GM19193 (cell line): ENCODE data around the gene RGS7.

ENCODE experiments used
- POLR2A ChIP-seq: IDR thresholded peaks from 4 replicates; pipeline ENCODE4 v1.6.1; 2011; ENCODE audit not compliant: insufficient read depth, insufficient read length; ENCODE audit errors: extremely low read depth

Gene RGS7

DNA sequence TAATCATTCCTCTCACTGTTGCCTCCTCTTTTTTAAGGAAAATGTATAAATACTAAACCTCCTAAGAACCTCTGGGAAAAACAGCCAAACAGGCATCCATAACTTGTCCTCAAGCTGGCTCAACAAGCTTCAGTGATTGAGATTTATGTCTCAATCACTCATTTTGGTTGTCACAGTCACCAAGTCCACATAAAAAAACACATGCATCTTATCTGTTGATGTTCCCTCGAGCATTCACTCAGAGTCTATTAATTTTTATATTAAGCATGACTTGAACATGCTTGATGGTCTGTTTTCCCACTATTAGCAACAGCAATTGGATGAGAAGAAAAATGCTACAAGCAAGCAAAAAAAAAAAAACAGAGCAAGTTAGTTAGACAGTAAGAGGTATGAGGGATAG lies 254.3 kb downstream of the RGS7 start:
- TF ChIP-seq POLR2A = no peak

DNA sequence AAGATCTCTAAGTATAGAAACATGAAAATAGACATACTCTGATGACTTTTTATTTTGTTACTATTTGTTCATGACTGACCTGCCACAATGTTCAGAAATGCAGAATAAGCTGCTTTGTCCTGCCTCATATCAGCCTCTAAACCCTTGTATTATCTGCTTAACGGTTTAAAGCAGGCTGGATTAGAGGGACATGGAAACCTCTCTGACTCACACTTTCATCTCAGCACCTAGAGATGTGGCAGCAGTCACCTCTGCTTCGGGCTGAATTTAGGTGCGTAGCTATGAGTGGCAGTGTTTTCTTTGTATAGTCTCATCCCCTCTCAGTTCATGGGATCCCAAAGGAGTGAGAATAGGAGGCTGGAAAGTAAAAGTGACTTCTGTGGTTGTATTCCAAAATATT lies 255.4 kb downstream of the RGS7 start:
- TF ChIP-seq POLR2A = no peak

DNA sequence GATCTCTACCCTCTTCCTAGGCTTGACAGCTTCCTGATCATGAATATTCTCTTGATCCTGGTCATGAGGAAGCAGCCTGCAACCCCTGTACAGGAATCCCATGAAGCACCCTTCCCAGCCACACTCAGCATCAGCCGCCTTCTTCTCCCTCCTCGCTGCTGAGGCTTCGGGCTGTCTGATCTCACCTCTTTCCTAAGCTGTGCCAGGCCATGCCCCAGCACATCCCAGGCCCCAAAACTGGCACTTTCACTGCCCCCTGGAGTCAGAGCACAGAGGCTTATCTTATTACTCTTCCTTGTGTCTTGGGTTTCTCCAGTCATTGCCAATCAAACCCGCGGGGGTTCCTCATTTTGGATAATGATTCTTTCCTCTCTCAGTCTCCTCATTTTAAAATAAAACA lies 259.5 kb downstream of the RGS7 start:
- TF ChIP-seq POLR2A = no peak

DNA sequence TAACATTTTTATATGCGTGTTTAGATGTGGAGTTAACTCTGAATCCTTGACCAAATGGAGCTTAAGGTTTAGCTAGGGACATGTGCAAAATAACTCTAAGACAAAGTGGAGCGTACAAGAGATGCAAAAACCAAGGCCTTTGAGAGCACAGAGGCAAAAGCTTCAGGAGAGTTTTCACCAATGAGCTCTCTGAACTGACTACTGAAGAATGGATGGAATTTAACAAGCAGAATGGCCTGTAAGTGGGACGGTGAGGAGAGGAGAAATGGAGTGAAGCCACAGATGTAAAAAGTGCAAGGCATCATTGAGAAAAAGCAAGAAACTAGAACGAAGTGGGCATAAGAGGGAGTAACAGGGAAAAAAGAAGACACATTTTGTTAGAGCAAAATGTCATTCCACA lies 260.0 kb downstream of the RGS7 start:
- no peak for TF ChIP-seq POLR2A

DNA sequence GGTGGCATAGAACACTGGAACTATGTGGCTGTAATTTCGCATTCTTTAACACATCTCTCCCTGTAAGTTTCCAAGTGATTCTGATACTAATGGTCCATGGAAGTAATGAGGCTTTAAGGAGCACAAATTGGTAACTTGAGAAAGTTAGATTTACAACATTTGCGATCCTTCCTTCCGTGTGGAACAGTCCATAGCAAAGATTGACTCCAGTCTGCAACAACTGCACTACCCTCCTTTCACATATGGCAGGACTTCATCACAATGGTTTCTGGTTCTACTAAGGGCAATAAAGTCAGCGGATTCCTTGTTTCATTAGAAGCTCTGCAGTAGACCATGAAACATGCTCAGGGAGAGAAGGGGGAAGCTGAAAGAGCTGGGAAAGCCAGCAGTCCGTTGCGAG lies 261.2 kb downstream of the RGS7 start:
- TF ChIP-seq POLR2A = no peak

DNA sequence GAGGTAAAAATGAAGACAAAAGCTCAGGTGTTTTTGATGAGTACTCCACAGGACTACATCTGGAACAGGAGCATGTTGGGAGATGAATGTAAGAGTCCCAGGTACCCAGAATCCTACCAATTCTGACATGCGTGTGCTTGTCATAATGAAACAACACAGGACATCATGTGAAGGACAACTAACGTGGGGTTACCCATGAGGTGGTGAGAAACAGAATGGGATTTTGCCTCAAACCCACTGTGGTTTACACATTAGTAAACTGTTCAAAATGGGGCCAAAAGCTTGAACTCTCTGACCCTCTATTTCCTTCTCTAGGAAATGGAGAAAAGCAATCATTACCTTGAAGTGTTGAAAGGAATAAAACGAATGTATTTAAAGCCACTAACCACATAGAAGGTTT lies 266.2 kb downstream of the RGS7 start:
- no peak for TF ChIP-seq POLR2A

DNA sequence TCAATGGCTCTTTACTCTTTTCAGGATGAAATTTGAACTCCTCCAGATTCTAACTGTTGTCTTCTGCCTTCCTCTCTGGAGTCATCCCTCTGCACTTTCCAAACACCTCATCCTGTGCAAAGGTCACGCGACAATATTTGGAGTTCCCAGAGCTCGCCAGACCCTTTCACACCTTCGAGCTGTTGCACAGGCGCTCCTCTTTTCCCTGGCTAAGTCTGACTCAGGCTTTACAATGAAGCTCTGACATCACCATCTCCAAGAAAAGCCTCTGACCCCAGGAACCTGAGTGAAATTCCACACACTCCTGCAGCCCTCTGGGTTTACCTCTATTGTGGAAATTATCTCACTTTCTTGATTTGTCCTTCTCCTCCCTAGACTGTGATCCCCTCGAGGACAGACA lies 270.3 kb downstream of the RGS7 start:
- no peak for TF ChIP-seq POLR2A

DNA sequence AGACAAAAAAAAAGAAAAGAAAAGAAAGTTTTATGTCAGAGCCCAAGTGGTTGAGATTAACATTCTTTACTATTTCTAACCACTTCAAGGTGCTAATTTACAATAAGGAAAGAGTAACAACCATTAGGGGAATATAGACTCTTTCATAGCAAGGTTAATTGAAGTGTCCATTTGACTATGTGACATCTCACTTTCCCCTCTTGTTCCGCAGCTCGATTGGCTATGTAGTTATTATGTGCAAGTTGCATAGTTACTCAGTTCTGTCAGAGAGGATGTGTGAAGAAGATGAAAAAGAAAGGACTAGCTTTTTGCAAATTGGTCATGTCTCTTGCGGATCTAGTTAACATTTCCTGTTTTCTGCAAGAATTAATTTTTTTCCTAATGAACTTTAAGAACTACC lies 273.7 kb downstream of the RGS7 start:
- TF ChIP-seq POLR2A = no peak

DNA sequence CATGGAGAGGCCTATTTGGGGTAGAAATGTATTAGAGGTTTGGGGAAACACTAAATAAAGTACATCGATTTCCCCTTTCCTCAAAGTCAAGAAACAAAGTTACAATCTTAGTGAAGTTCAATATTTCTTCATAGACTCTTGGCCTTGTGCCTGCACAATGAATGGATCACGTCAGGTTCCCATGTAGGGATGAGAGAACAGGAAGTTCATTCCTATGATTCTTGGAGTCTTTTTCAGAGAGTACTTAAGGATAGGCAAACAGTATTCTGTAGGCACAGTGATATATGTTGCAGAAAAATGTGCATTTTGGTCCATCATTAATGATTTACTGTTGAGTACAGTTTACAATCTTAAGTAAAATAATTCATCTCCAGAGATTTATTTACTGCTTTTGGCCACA lies 275.5 kb downstream of the RGS7 start:
- no peak for TF ChIP-seq POLR2A

DNA sequence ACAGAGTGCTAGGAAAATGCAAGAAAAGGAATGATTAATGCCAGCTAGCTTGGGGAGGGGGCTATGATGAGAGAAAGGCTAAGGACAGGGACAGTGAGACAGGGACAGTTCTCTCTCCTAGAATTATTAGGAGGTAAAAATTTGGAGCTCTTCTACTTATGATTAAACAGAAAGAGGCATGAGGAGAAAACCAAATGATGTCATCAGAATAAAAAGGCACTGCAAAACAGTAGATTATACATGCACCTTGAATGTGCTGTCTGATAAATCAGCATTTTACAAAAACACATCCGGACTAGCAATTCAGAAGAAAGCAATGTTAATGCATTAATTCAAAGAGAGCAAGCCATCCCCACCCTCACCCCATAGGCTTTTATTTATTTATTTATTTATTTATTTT lies 277.5 kb downstream of the RGS7 start:
- no peak for TF ChIP-seq POLR2A

DNA sequence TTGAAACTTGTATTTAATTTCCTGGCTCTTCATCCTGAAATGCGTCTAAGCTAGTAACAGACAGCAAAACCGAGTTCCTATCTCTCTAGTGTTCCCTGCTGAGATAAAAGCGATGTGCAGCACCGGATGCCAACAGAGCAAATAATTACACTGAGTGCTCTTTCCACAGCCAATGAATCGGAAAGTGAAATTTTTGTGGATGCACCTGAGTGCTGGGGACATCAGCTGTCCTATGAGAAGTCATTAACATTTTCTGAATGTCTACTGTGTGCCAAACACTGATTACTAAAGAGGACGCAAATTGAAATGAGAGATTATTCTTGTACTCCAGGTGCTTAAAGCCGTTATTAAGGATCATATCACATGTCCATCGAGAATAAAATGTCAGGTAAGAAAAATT lies 278.0 kb downstream of the RGS7 start:
- TF ChIP-seq POLR2A = no peak

DNA sequence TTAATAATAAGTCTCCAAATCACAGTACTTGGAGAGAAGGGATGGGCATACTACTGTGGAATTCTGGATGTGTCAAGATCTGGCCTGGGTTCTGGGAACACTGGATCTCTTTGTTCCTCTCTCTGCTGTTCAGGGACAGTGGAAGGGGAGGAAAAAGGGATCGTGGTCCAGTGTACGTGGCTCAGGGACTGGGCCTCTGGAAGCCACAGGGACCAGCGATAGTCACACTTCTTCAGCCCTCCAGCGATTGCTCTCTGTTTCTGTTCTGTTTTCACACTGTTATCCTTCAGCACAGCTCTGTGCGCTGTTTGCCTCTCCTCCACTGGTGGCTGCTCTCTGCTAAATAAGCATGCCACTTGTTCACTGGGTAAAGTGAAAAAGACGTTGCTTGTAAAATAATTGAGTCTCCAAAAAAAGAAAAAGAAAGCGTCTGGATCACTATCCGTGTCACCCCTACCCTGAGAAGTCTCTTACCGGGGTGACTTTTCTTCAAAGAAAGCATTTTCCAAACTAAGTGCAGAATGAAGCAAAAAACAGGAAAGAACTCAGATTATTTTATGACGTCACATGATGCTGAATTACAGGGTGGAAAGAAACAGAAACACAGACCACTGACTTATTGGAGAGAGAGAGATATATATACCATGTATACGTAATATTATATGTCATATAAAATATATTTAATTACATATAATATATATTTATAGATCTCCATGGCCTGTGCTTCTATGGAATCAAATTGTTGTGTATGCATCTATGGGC lies 279.4 kb downstream of the RGS7 start:
- TF ChIP-seq POLR2A = no peak

DNA sequence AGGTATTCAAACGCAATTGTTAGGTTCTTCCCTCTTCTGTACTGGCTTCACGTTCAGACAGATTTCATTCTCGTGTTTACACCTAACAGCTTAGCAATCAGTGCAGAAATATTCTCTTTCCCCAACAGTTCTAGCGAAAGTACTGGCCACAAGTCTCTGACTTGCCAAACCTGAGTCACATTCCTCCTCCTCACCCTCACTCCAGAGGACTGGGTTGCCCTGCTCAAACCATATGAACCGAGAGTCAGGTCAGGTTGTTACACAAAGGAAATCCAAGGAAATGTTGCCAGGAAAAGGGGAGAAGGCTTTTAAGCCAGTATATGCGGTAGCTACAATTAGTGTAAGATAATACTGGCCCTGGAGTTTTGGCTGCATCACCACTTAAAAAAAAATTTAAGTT lies 282.5 kb downstream of the RGS7 start:
- TF ChIP-seq POLR2A = no peak

DNA sequence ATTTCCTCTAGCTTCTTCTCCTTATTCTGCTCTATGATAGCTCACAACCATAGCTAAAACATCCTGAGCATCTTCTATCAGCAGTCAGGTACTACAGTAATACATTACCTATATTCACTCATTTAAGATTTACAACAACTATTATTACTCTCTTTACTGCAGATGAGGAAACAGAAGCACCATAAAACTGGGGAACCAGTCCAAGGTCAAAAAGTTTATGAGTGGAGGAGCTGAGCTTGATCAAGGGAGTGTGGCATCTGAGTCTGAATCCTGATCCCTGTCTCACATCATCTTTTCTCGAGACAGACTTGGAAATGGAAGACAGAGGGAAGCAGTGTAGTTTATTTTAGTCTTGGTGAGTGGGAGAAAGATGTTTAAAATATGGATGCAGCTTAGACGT lies 288.6 kb downstream of the RGS7 start:
- no peak for TF ChIP-seq POLR2A

DNA sequence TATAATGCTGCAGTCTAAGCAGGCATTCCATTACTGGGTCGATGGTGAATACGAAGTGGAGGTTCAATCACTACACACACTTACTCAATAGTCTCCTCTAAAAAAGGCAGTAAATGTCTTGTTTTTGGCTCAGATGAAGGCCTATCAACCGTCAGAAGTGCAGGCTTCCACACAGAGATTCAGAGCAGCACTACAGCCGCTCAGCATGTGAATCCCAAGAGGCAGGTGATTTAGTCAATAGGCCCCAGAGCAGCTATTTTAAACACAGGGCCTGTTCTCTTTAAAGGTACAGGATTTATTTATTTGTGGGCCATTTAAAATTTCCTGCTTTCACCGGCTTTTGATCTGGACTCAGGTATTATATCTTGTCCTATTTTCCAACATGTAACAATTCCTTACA lies 293.7 kb downstream of the RGS7 start:
- TF ChIP-seq POLR2A = no peak

DNA sequence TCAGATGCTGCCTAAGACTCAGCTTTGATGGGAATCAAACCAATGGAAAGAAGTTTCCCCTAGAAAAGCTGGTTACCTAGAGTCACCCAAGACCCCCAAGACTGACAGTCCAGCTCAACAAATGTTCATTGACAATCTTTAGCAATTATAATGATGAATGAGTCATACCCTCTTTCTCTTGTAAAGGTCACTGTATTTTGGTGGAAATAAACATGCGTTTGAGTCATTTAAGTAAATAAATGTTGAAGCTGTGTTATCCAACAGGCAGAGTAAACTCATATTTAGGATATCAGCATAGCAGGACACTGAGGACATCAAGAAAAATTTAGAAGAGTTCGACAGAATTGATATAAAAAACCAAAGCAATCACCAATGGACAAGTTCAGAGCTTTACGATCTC lies 295.9 kb downstream of the RGS7 start:
- TF ChIP-seq POLR2A = no peak

DNA sequence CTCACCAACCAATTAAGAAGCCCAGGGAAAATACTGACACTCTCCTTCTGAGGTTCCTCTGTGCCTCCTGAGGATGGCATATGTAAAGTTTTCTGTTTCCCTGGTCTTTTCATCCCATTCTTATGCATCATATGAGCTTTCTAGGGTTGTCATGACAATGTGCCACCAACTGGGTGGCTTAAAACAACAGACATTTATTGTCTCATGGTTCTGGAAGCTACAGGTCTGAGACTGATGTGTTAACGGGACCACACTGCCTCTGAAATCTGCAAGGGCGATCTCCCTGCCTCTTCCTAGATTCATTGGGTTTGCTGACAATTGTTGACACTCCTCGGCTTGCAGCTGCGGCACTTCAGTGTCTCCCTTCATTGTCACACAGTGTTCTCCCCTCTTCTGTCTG lies 308.4 kb downstream of the RGS7 start:
- TF ChIP-seq POLR2A = no peak
